Measurements from ENCODE around the gene SUSD5.

GRCh38 chr3:33131331-33132018 is 87.1 kb downstream of the SUSD5 start:
- no peak for TF ChIP-seq EZH2 (IDR thresholded peaks at IDR 0.05; ENCODE audit: low read length, unreplicated experiment)
- peak; percentile 94 for TF ChIP-seq CTCF (conservative IDR thresholded peaks at IDR 0.05; ENCODE audit: low read depth, low read length)
- TF ChIP-seq EZH2phosphoT487 (IDR thresholded peaks at IDR 0.05; ENCODE audit: borderline replicate concordance, low read length) = no peak

All from PC-3 (cell line).